Smooth muscle cell of the brain vasculature (primary cell): Measurements from ENCODE around the gene RAB40C.
A peak's percentile ranks its signal among the peaks of the same experiment; 100 is the strongest.

Source experiments
- DNase-seq: peaks from one replicate; pipeline ENCODE4 v3.0.0-alpha.2; 2012; ENCODE audit warnings: low read depth, low spot score

RAB40C gene

DNA sequence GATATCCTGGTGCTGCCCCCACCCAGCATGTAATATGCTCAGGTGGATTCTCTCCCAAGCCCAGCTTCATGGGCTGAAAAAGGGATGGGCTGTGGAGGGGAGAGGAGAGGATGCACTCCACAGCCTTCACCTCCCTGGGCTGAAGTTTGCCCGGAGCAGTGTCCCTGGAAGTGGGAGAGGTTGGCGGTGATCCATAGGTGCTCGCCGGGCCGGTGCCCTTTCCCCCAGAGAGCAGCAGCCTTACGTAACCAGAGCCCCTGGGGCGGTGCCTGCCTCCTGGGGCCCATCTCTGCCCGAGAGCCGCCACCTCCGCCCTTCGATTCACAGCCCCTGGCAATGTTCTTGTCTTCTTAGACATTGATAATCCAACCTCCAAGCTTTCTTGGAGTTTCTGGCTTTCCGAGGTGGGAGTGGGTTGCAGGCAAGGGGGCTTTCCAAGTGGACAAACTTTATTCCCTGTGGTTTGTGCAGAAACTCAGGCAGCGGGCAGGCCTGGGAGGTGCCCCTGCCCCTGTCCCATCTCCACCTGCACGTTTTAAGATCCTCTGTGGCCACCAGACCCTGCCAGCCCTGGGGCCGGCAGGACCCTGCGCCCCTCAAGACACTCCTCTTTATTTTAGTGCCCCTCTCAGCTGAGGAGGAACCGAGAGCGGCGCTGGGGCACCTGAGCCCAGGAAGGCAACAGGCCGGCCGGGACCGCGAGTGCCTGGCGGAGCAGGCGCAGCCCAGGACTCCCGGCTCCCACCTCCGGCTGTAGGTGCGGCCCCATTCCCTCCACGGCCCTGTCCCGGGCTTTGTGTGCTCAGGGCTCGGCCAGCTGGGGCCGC lies 56.2 kb downstream of the RAB40C start:
- no peak for DNase-seq

DNA sequence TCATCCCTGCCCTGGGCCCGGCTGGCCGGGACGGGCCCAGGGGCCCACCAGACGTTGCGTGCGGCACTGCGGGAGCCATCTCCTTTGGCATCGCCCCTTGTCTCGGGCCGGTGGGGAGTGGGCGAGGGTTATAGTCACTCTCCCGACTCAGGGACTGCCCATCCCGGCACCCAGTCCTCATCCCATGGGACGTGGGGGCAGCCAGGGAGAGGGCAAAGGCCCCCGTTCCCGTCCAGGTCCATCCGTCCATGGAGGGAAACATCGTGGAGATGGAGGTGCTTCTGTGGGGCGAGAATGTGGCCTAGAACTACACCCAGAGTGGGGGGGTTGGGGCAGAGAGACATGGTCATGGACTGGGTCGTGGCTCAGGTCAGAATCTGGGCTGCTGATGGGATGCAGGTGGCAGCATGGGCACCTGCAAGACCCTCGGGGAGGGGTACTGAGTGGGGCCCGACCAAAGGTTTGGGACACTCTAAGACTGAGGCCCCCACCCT lies 56.9 kb downstream of the RAB40C start:
- DNase-seq, result no peak

DNA sequence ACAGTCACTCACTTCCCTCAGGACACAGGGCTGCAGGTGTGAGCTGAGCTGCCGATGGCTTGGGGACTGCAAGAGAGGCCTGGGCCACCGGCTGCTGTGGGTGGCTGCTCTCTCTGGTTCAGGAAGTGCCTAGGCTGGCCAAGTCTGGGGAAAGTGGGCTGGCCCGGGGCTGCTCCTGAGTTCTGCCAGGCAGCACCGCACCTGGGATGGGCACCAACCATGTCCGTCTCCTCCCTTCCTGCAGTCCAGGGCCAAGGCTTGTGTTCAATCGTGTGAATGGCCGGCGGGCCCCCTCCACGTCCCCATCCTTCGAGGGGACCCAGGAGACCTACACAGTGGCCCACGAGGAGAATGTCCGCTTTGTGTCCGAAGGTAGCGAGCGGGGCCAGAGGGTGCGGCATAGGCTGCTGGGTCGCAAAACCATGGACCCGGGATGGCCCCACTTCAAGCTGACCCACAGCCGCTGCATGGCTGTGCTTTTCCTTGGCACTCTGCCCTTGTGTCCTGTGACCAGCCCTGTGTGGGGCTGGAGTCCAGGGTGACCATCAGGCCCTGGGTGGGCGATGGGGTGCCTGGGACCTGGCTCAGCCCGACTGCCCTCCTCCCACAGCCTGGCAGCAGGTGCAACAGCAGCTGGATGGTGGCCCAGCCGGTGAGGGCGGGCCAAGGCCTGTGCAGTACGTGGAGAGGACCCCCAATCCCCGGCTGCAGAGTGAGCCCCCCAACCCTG lies 57.5 kb downstream of the RAB40C start:
- no peak for DNase-seq

DNA sequence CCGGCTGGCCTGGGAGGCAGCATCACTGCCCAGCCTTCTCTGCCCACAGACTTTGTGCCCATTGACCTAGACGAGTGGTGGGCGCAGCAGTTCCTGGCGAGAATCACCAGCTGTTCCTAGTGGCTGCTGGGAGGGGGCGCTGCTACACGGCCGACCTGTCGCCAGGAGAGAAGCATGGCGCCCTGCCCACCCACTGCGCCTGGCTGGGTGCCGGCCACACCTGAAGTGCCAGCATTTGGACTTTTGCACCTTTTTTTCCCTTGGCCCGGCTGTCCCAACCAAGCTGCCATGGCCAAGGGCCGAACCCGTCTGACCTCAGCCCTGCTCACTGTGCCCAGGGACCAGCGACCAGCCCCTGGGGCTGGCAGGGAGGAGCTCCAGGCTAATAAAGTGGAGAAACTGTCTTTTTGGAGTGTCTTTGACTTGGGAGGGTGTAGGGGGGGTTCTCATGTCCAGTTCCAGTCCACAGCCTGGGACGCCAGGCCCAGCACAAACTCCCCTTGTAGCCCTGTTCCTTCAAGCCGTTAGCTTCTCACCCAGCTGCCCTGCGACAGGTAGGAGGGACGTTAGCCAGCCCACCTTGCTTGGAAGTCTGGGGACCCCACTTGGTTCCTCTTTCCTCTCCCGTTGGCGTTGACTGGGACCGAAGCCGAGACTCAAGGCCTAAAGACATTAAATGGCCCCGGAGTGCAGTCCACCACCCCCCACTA lies 58.4 kb downstream of the RAB40C start:
- DNase-seq, result no peak

DNA sequence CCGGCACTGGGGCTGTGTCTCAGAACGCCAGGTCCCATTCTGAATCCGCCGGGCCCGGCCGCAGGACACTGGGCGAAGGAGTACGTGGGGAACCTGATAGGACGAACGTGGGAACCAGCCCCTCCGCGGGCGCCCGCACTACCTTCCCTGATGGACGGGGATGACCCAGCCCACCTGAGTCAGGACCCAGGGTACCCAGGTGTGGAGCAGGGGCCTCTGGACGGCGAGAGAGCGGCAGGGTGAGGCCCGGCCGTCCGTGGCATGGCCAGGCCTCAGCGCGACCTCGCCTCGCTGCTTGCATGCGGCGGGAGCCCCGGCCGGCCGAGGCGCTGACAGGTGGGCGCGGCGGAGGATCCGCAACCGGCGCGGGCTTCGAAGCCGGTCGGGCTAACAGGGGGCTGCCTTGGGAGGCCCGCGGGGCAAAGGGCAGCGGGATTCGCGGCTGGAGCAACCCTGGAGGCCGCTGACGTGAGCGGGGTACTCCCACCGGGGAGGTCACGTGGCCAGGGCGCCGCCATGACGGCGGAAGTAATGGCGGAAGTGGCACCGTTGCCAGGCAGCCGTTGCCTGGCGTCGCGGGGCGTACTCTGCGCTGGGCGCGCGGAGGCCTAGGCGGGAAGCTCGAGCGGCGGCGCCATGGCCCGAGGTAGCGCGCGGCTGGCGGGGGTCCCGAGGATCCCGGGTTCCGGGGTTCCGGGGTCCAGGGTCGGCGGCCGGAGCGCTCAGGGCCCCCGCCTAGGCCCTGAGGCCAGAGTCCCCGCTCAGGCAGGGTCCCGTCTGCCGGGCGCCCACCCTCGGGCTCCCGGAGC lies 59.1 kb downstream of the RAB40C start, which contains the start of gene WDR90:
Gene WDR90, plus strand, starts transcription at position 585 of the 809 bp plus-strand sequence. Its CDS starts 52 bp downstream, at position 637.
- peak; percentile 50 for DNase-seq

DNA sequence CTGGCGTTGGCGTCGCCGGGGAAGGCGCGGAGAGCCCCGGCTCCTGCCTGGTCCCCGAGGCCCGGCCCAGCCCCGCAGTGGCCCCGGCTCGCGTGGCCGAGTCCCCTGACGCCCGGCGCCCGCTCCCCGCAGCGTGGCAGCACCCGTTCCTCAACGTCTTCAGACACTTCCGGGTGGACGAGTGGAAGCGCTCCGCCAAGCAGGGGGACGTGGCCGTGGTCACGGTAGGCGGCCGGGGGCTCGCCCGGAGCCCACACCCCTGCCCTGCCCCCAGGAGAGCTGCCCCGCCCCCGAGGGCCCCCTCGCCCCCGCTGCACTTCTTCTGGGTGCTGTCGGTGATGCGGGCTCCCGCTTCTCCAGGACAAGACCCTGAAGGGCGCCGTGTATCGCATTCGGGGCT lies 59.8 kb downstream of the RAB40C start:
- no peak for DNase-seq

DNA sequence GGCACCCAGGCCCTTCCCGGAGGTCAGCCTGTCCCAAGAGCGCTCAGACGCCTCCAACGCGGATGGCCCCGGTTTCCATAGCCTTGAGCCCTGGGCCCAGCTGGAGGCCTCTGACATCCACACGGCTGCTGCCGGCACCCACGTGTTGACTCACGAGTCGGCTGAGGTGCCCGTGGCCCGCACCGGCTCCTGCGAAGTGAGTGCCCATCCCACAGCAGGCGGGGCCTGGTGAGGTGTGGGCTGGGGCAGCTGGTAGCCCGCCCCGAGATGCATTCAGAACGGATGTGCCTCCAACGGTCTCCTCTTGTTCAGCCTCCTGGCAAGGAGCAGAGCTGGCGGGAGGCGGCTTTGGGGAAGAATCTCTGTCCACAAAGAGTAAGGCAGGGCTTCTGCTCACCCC lies 62.0 kb downstream of the RAB40C start:
- DNase-seq, result no peak

DNA sequence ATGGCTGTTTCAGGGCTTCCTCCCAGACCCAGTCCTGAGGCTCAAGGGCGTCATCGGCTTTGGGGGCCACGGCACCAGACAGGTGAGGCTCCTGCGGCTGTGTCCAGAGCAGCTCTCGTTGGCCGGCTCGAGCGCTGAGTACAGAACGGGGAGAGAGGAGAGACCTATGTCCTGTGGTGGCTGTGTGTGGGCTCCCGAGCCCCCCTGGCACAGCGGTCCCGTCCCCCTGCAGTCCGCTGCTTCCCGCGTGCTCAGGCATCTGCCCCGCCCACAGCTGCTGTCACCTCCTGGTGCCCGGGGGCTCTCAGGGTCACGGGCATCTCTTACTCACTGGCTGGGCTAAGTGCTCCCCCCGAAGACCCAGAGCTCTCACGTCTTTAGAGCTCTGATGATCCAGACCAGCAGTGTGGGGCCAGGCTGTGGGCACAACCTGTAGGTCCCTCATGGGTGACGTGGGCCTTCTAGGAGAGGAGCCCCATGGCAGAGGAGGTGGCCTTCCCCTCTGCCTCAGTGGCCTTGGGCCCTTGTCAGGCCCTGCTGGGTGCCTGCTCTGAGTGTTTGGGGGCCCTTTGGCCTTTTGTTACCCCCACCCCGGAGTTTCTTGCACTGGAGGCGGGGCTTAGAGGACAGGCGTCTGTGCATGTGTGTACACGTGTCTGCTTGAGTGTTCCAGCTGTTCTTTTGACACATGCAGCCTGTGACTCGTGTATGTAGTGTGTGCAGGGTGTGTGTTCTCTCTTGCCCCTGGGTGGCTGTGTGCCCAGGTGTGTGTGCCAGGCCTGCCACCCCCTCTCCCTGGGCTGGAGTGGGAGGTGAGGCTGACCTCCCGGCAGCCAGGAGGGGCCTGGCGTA lies 62.8 kb downstream of the RAB40C start:
- DNase-seq, result no peak

DNA sequence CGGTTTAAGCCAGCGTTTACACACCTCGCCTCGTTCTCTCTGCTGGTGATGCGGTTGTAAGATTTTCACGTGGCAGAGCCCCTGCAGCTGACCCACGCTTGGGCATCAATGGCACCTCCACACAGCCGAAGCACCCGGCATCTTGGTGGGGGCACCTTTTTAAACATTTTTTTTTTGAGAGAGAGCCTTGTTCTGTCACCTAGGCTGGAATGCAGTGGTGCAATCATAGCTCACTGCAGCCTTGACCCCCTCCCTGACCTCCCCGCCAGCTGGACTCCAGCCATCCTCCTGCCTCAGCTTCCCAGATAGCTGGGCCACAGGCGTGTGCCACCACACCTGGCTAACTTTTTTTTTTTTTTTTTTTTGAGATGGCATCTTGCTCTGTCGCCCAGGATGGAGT lies 64.2 kb downstream of the RAB40C start:
- no peak for DNase-seq

DNA sequence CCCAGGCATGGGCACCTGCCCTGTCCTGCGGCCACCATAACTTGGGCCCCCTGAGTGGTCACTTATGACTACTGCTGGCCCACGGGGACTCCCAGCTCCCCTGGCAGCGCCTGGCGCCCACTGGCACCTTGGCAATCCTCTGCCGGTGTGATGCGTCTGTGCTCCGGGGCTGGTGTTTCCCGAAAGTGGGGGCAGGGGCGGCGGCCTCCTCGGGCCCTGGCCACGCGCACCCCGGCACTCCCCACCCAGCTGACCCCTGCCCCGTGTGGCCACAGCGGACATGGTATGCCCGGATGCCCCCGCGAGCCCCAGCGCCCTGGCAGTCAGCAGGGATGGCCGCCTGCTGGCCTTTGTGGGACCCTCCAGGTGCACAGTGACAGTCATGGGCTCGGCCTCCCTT lies 67.6 kb downstream of the RAB40C start:
- DNase-seq, result no peak

DNA sequence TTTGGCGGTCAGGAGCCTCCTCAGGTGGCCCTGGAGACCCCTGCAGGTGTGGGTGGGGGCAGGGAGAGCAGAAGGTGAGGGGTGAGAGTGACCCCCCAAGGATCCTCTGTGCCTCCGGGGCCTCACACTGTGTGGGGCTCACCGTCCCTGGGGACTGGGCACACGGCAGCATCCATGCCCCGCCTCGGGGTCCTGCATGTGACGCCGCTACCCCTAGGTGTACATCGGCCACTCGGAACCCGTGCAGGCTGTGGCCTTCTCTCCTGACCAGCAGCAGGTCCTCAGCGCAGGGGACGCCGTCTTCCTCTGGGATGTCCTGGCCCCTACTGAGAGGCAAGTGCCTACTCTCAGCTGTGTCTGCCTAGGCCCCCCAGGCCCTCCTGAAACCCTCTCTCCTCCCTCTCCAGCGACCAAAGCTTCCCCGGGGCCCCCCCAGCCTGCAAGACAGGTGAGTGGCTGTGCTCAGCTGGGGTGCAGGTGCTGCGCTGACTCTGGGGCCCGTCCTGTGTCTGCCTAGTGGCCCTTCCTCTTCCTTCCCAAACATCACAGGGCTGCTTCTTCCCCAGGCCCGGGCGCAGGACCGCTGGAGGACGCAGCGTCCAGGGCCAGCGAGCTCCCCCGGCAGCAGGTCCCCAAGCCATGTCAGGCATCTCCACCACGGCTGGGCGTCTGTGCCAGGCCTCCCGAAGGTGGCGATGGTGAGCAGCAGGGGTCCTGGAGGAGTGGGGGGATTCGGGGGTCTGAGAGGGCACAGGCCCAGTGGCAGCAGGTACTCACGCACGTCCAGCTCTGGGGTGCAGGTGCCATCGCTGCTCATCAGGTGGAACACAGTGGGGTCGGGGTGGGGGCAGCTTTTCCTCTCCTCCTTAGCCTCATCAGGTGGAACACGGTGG lies 69.1 kb downstream of the RAB40C start:
- DNase-seq, result no peak

DNA sequence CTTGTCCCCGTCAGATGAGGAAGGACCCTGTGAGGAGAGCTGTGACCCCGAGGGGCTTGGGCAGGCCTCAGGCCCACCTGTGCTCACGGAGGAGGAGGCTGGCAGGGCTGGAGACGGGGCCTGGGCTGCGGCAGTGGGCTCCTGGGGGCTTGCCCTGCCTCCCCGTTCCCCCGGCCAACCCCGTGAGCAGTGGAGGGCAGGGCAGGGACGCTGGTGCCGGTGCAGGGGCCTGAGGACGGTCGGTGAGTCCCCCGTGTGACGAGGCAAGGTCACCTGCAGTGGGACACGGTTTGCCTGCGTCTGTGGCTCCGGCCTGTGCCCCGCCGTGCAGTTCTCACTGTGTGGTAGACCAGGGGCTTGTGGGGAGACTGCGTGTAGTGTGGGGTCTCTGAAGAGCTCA lies 69.8 kb downstream of the RAB40C start:
- DNase-seq, result no peak

DNA sequence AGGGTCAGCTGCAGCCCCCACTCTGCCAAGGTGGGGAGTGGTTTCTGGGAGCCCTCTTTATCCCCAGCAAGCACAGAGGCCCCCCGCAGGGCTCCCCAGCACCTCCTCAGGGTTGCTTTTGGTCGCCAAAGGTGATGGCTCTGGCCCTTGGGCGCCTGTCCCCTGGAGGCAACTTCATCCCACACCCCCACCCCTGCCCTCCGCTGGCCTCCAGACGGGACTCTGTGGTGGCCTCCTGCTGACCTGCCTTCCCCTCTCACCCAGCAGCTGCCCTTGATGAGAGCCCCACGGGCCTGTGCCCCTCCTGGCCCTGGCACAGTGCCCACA lies 70.2 kb downstream of the RAB40C start:
- no peak for DNase-seq

DNA sequence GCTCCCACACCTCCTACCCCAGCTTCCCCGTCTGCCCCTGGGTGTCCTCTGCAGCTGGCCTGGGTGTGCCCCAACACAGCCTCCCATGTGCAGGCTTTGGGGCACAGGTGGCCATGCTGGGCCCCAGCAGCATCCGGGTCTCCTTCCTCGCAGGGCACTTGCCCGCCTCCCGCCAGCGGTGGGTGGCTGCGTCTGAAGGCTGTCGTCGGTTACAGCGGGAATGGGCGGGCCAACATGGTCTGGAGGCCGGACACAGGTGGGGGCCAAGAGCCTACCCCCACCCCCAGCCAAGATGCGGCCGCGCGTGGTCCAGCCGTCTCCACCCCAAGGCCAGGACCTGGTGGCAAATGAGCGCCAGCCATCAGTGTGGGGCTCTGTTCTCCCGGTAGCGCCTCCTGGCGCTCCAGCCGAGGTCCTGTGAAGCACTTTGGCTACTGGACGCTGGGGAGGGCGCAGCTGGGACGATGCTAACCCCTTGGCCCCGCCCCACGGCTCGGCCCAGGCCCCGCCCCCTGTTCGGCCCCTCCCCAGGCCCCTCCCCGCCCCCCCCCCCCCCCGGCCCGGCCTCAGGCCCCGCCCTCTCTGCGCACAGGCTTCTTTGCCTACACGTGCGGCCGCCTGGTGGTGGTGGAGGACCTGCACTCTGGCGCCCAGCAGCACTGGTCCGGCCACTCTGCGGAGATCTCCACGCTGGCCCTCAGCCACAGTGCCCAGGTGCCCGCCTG lies 70.8 kb downstream of the RAB40C start:
- DNase-seq, result no peak

DNA sequence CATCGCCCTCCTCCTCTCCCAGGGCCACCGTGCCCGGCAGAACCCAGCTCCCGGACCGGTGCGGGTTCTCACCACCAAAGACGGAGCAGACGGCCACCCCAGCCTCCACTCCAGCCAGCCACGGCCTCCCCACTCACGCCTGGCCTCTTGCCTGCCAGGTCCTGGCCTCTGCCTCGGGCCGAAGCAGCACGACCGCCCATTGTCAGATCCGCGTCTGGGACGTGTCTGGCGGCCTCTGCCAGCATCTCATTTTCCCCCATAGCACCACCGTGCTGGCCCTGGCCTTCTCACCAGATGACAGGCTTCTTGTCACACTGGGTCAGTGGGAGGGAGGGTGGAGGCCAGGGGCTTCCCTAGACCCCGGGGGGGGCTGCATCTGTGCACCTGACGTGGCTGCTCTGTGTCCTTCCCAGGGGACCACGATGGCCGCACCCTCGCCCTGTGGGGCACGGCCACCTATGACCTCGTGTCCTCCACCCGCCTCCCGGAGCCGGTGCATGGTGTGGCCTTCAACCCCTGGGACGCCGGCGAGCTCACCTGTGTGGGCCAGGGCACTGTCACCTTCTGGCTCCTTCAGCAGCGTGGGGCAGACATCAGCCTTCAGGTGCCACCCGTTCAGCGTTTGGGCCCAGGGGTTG lies 71.4 kb downstream of the RAB40C start:
- no peak for DNase-seq

DNA sequence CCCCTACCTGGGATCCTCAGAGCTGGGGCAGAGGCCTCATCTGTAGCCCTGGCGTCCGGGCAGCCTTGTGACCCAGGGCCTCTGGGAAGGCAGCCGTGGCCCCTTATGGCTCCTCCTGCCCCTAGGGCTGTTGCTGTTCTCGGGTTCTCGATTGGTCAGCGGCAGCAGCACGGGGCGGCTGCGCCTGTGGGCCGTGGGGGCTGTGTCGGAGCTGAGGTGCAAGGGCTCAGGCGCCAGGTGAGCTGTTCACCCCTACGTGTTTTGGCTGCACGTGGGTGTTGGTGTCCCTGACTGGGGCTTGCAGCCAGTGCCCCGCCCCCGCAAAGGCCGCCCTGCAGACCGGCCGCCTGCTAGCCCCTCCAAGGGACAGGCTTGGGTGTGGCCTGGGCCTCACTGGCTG lies 72.2 kb downstream of the RAB40C start:
- no peak for DNase-seq

DNA sequence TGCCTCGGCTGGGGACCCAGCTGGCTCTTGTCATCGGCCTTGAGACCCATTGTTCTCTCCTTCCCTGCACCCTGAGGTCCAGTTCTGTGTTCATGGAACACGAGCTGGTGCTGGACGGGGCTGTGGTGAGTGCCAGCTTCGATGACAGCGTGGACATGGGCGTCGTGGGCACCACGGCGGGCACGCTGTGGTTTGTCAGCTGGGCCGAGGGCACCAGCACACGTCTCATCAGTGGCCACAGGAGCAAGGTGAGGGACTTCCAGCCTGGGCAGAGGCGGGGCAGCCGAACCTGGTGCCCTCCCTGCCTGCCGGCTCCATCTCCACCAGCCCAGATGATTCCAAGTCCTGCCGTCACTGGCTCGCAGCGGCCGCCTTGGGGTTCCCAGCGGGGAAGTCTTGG lies 72.7 kb downstream of the RAB40C start:
- no peak for DNase-seq

DNA sequence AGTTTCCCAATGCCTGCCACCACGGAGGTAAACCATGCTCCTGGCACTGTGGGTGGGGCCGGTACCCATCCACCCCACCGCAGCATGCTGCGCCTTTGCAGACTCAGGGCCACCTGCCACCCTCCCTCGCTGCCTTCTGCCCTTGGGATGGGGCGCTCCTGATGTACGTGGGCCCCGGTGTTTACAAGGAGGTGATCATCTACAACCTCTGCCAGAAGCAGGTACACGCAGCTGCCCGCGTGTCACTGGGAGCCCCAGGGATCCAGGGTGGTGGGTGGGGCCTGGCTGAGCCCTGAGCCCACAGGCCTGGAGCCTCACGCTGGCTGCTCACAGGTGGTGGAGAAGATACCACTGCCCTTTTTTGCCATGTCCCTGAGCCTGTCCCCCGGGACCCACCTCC lies 76.7 kb downstream of the RAB40C start:
- DNase-seq, result no peak
